SKM-1 treated with dmso at 0.1 percent for 144 hours (cell line): ENCODE data around the gene OR52I2.

Source experiments
- DNase-seq: peaks from one replicate; lab custom pipeline; 2025; ENCODE audit not compliant: unreplicated experiment; lab: John Stamatoyannopoulos, UW

OR52I2 gene

DNA sequence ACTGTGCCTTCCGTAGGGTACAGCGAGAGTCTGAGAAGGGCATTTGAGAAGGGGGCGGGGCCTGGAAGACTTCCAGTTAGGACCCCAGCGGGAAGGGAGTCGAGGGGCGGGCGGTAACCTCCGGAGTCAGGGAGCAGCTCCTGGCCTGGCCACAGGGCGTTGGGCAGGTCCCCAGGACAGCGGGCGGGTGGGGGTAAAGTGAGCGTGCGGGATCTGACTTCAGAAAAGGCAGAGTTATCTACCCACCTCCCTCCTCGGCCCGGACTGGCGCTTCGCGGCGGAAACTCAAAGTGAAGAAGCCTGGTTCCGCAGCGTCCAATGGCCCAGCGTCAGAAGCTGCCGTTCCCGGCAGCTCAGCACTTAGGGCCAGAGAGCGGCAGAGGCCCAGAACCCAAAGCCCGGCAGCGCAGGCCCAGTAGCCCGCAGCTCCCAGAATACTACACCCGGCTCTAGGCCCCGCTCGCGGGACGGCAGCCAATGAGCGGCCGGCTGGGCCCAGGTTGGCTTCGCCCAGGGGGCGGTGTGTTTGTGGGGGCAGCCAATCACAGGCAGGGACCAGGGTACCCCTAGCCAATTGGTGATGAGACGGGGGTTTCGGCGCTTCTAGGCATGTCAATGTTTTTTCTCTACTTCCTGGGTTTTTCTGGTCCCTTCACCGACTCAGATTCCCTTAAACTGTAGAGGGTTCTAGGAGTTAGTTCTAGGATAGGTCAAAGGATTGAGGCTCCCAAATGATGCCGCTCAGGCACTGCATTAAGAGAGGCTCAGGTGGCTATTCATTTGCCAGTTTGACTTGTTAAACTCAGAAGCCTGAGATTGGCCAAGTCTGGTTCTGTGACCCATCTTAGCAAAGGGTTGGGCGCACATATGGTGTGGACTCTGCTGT, 26.5 kb downstream of the OR52I2 start, which contains the start of gene TRIM68:
TSS of gene TRIM68 (minus strand) at position 451 of the 886 bp plus-strand sequence. CDS start 2,727 bp downstream, outside the sequence.
- peak; percentile 88 for DNase-seq

DNA sequence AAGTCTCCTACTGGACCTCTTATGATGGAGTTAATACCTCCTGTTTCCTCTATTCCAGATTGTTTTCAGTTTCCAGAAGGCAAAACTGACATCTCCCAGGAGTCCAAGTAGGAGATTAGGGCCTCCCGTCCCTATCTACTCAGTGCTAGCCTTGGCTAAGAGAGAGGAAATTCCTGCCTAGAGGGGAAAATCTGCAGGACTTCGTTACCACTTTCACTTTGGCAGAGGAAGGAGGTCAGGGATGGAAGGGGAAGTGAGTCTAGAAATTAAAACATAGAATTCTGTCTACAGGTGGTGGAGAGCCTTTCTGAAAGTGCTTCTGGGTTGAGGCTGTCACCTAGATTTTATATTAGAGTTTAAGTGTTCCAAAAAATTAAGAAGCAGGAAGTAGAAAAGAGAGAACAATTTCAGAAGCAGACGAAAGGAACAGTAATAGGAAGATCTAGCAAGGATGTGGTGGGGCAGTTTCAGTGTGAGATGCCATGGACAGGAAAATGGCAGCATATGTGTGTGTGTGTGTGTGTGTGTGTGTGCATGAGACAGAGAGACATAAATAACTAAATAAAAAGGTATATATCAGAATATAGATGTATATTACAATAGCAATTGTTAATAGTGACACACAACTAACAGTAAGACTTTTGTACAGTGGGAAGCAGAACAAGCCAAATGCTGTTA, 28.9 kb downstream of the OR52I2 start:
- DNase-seq = no peak

DNA sequence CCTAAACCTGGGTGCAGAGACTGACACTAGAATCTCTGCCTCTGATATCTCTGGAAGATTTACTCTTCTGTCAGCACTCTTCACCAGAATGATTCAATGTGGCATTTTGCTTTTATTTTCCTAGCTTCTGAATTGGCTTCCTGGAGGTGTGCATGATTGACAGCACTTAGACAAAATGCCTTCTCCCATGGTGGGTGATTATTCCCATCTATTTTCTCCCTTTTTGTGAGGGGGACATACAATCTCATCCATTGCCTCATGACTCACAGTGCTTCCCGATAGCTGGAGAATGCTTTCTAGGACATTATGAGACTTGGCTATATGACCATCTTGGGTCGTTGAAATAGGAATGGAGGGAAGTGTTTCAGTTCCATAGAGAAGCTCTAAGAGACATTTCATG, 30.4 kb downstream of the OR52I2 start:
- no peak for DNase-seq

DNA sequence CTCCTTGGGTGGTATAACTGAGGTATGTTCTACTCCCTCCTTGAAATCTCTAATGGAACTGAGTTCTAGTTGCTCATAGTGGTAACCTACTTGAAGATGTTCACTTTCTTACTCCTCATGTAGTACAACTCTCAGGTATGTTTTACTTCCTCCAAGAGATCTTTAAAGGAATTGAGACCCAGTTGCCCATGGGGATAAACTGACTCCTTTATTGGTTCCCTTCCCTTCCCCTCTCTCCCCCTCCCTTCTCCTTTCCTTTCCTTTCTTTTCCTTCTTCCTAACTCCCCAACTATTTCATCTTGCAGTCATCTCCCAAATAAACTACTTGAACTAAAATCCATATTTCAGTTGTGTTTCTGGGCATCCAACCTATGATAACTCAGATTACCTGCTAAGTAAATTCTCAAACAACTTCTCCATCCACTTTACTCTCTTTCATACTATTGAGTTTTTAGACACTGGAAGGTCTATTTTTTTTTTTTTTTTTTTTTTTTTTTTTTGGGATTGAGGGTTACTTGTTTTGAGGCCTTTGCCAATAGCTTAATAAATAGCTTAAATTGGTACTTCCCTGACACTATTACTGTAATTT, 34.4 kb downstream of the OR52I2 start:
- no peak for DNase-seq

DNA sequence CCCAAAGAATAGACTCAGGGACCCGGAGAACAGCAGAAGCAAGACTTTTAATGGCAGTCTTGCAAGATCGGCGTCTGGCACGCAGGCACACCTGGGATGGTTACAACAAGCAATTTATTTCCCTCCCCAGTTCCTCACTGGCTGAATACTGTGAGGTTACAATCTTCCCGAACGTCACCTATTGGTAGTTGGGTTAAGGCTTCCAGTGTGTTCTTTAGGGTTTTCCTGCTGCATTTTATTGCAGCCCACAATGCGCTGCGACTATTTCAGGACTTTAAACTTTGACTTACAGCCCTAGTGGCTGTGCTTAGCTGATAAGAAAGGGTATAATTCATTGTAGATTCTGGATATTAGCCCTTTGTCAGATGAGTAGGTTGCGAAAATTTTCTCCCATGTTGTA, 38.0 kb downstream of the OR52I2 start:
- no peak for DNase-seq

DNA sequence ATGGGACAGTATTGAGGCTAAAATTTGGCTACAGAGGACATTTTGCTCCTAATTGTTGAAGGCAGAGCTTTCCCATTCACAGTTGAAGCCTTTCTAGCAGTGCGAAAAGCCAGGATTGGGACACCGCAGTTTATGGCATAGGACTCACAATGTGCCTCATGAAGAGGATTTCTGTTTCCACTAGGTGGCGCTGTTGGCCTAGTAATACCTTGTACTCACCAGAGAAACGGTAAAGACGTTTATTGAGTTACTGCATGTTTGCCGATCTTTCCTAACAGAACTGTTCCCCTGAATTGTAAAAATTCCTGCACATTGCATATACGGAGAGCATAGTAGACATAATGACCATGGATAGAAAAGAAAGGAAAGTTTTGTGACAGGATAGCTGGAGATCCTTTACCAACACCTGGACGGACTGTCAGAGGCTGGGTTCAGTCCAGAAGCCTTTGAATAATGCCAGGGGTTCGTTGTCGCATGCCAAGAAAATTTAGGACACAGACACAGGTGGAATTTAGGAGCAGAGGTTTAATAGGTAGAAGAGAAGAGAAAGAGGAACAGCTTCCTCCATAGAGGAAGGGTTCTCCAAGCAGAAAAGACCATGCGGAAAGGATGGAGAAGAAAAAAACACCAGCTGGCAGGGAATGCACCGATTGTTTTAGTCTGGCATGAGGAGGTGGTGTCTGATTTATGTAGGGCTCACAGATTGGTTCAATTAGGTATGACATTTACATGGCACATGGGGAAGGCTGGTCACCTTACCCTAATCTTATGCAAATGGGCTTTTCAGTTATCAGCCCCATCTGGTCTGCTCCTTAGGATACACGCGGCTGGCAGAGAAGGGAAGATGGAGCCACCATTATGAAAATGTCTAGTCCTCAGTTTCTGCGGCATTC, 44.9 kb downstream of the OR52I2 start:
- DNase-seq = peak; percentile 55

DNA sequence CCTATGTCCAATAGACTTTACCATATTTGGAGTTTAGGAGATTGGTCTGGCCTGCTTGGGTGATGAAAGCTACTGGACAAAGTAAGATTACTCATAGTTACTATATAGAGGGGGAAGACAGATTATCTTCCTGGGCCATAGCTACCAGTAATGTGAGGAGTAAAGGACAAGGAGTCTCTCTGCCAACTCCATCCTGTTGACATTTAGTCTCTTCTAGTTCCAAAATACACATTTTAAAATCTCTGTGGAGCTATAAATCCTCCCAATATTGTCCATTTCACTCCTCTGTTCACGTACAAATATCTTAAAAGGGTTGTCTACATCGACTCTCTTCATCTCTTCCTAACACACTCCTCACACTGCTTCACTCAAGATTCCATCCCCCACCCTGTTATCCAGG, 54.6 kb downstream of the OR52I2 start:
- no peak for DNase-seq

DNA sequence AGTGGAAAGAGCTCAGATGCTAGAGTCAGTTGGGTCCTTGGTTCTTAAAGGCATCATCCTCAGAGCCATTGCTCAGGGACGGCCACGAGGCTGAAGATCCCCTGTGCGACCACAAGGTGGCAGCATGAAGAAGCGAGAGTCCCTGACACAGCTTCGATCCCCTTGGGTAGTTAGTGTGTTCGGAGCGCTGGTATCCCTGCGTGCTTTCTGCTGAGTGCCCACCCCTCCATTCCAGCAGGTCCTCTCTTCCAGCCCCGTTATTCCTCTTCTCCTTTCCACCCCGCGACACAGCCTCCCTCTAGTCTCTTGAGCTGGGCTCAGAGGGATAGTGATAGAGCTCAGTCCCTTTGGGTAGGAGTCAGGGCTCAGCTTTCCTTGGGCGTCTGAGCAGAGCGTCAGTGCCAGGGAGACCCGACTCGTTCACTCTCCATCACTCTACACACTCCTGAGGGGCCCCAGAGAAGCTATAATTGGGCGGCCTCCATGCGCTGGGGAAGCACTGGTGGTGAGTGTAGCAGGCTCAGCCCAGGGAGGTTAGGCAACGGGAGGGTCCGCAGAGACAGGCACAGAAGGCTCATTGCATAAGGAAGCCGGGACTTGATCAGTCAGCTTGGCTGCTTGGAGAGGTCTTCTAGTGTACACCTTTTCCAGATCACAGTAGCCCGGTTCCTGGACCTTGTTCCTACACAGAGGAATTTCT, 55.6 kb downstream of the OR52I2 start, which contains the start of gene OR51D1:
TSS of gene OR51D1 (plus strand) at position 516 of the 700 bp plus-strand sequence. CDS start 2,314 bp downstream, outside the sequence.
- peak; percentile 41 for DNase-seq

DNA sequence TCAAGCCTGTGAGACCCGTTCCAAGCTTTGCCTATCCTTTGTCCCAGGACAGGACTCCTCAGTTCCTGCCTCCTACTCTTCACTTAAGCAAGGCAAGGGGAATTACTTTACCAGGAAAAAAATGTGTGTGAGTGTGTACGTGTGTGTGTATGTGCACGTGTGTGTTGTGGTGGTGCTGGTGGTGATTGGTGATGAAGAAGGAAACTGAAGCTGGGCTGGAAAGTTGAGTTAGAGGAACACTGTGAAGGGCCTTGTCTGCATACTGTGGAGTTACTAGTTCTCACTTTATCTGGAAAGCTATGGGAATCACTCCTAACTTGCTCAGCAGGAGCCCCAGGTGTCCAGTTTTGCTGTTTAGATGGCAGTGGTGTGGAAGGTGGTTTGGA, 56.1 kb downstream of the OR52I2 start:
- no peak for DNase-seq

DNA sequence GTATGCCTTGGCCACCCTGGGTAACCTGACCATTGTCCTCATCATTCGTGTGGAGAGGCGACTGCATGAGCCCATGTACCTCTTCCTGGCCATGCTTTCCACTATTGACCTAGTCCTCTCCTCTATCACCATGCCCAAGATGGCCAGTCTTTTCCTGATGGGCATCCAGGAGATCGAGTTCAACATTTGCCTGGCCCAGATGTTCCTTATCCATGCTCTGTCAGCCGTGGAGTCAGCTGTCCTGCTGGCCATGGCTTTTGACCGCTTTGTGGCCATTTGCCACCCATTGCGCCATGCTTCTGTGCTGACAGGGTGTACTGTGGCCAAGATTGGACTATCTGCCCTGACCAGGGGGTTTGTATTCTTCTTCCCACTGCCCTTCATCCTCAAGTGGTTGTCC, 58.4 kb downstream of the OR52I2 start:
- no peak for DNase-seq

DNA sequence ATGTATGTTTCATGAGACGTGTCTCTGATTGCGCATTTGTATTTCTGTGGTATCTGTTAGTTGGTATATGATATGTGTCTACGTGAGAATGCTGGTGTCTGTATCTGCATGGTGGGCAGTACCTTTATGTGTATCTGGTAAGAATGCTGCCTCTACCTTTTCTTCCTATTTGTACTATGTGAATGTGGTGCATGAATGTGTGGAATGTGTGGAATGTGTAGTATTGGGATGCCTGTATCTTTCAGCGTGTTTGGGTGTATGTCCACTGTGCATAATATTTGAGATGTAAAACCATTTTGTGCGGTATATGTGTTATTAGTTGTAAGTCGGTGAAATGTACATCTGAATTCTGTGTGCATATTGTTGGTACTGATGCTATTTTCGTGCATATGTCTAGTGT, 60.0 kb downstream of the OR52I2 start:
- no peak for DNase-seq

DNA sequence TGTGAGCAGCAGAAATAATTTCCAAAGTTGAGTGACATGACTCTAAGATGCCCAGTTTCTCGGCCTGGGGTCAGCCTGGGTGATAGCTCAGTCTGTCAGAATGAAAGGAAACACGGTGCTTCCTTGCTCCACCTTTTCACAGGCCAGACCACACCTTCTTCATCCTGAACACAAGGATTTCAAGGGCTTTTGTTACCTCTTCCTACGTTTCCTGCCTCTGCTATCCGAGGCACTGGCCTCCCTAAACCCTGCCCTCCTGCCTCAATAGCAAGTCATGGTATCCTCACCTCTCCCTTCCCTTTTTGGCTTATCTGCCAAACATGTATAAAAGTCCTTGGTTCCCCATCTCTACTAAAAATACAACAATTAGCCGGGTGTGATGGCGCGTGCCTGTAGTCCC, 60.5 kb downstream of the OR52I2 start:
- DNase-seq = no peak
